Activated CD4-positive, alpha-beta T cell treated with anti-CD3 and anti-CD28 coated beads, Interleukin-2, amount 50 U/mL, for 24 hours (primary cell): ENCODE data around the gene B3GNT9.

Experiments used
- DNase-seq, 2 donors: peaks; one replicate each; pipeline ENCODE4 v3.0.0-alpha.2; 2020; ENCODE audit warnings: low read depth in 1 of 2, low spot score in 1 of 2

B3GNT9 gene

GRCh38 chr16:67150833-67151396 lies at the start of gene B3GNT9:
B3GNT9 (minus strand) TSS chr16:67150998; CDS start chr16:67150485, 513 bp downstream.
- DNase-seq, result no peak

- DNase-seq, result no peak
Measured at GRCh38 chr16:67200491-67200890, 49.7 kb upstream of the B3GNT9 start.

GRCh38 chr16:67199808-67200198 lies 49.0 kb upstream of the B3GNT9 start:
- no peak for DNase-seq

GRCh38 chr16:67199011-67199807 lies 48.4 kb upstream of the B3GNT9 start, which contains the start of gene ELMO3:
ELMO3 (plus strand) TSS chr16:67199131; CDS start chr16:67199327, 196 bp downstream.
- DNase-seq, result no peak

- DNase-seq, result no peak
Measured at GRCh38 chr16:67198238-67198734, 47.5 kb upstream of the B3GNT9 start.

GRCh38 chr16:67197704-67198103 lies 46.9 kb upstream of the B3GNT9 start:
- no peak for DNase-seq

- DNase-seq, result no peak
Measured at GRCh38 chr16:67196881-67197280, 46.1 kb upstream of the B3GNT9 start.

GRCh38 chr16:67195676-67196075 lies 44.9 kb upstream of the B3GNT9 start:
- DNase-seq, result no peak

- DNase-seq, result no peak
Measured at GRCh38 chr16:67194260-67194659, 43.5 kb upstream of the B3GNT9 start.

GRCh38 chr16:67193536-67193935 lies 42.7 kb upstream of the B3GNT9 start:
- no peak for DNase-seq

GRCh38 chr16:67192781-67193361 lies 42.1 kb upstream of the B3GNT9 start:
- no peak for DNase-seq

GRCh38 chr16:67191995-67192681 lies 41.3 kb upstream of the B3GNT9 start, which contains the start of gene E2F4:
E2F4 (plus strand) TSS chr16:67192155; CDS start chr16:67192228, 73 bp downstream.
- DNase-seq, result peak; percentile 70 to 87

- no peak for DNase-seq
Measured at GRCh38 chr16:67191411-67191994, 40.7 kb upstream of the B3GNT9 start.

GRCh38 chr16:67190448-67191399 lies 39.9 kb upstream of the B3GNT9 start:
- no peak for DNase-seq

GRCh38 chr16:67190041-67190440 lies 39.2 kb upstream of the B3GNT9 start, which contains the start of gene EXOC3L1:
EXOC3L1 (minus strand) TSS chr16:67190136; CDS start chr16:67189676, 460 bp downstream.
- no peak for DNase-seq

GRCh38 chr16:67188798-67189197 lies 38.0 kb upstream of the B3GNT9 start:
- no peak for DNase-seq

GRCh38 chr16:67188323-67188722 lies 37.5 kb upstream of the B3GNT9 start:
- DNase-seq, result no peak

- no peak for DNase-seq
Measured at GRCh38 chr16:67187175-67187890, 36.5 kb upstream of the B3GNT9 start.

- no peak for DNase-seq
Measured at GRCh38 chr16:67186550-67186950, 35.8 kb upstream of the B3GNT9 start.
